DMS114 treated with DMSO at 0.1 percent for 48 hours (cell line): Measurements from ENCODE around the gene PSMB11.

Experiments
- DNase-seq: peaks from one replicate; lab custom pipeline; 2025; ENCODE audit not compliant: unreplicated experiment; lab: John Stamatoyannopoulos, UW

The PSMB11 gene

DNA sequence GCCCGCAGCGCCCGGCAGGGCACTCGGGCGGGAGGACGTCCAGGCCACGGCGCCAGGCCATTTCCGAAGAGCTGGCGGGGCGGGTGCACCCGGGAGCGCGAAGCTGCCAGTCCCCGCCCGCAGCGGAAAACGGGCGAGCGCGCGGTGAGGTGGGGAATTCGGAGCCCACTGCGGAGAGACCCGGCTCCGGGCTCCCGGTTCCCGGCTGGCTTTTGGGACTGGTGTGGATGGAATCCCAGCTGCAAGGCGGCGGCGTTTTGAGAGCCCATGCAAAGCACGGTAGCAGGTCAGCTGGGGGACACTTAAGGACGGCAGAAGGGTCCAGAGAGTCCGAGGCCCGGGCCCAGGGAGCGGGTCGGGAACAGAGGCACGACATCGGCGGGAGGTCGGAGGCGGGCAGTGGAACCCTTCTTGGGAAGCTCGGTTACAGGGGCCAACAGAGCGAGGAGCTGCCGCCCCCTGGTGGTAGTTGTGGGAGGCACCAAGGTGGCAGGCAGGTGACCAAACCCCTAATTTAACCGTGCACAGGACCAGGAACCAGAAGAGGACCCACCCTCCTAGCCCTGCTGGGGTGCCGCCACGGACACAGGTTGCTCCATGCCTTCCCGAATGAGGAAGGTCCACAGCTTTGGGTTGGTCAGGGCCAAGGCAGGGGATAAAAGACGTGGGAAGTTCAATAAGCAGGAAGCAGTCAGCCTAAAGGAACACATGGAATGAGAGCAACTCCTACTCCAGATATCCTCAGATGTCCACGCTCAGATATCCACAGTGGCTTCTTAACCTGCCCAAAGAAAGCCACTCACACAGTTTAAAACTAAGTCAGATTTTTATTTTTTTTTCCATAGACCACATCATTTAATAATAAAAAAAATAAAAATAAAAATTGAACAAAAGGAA lies 16.0 kb downstream of the PSMB11 start:
- no peak for DNase-seq

DNA sequence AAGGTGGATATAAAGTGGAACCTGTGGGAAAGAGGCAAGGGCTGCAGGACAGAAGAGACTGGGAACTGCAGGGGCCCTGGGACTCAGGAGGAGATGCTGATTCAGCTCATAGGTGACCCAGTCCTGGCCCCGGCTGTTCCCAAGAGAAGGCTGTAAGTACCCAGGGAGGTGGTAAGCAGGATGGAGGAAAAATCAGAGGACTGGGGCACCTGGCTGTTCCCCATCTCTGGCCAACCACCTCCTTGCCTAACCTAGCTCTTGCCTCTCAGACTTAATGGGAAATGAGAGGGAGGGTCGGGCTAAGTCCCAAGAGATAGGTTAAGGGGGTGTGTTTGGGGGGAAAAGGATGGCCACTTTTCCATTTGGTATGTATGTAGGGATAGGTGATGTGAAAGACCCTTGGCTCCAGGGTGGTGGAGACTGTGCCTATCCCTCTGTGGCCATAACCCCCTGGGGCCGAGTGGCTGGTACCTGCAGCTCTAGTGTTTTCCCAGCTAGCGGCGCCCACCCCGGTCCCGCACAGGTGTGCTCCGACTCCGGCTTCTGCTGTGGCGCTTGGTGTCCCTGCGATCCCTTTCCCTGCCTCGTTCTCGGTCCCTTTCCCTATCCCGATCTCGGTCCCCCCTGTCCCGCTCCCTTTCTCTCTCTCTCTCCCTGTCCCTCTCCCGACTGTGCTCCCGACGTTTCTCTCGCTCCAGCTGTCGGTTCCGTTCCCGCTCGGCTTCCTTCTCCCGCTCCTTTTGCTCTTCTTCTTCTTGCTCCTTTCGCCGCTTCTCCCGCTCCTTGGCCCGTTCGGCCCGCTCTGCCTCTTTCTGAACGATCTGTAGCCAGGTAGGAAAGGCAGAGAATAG lies 16.9 kb downstream of the PSMB11 start:
- DNase-seq = no peak

DNA sequence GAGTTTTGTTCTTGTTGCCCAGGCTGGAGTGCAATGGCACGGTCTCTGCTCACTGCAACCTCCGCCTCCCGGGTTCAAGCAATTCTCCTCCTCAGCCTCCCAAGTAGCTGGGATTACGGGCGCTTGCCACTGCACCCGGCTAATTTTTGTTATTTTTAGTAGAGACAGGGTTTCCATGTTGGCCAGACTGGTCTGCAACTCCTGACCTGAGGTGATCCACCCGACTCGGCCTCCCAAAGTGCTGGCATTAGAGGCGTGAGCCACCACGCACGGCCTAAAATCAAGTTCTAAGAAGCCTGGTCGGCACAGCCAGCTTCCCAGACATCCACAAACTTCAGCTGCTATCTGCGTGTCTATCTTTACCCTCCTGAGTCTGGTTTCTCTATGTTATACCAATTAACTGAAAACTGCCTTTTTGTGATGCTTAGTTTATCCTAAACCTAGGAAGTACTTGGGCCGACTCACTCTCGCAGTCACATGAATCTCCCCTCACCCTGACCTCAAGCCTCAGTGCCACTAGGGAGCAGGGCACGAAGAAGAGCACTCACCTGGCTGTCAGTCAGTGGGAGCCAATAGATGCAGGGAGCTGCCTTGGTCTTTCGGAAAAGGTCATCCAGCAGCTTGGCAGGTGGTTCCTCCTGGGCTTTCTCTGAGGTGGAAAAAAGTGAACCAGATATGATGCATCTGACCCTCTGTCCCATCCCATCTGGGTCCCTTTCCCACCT lies 18.7 kb downstream of the PSMB11 start:
- no peak for DNase-seq

DNA sequence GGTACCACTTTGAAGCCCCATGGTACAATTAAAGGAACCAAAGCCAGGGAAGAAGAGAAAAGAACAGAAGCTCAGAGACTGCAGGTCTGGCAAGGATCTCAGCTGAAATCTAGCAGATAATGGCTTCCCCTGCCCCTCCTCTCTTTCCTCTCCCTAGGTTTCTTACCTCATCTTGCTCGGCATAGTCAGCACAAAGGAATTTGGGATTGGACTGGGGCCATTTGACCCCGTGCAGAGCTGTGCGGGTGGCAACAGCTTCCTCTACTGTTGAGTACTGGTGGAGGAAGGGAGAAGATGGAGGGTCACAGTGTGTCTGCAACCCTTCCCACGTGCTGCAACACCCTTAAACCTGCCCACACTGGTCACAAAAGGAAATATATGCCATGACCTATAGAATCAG lies 20.0 kb downstream of the PSMB11 start:
- DNase-seq = no peak

DNA sequence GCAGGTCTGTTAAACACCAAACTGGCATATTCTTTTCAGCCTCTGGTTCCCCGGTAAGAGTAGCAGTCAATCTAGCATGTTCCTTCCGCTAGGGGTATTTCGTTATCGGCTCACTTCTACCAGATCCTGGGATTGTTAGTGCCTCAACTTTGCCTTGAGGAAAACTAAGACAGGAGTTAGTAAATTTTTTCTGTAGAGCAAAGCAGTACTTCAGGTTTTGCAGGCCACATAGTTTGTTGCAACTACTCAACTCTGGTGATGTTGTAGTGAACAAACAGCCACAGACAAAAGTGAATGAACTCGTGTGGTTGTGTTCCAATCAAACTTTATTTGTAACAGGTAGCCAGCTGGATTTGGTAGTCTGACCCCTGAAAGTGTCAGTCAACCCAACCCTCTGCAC lies 21.6 kb downstream of the PSMB11 start:
- no peak for DNase-seq

DNA sequence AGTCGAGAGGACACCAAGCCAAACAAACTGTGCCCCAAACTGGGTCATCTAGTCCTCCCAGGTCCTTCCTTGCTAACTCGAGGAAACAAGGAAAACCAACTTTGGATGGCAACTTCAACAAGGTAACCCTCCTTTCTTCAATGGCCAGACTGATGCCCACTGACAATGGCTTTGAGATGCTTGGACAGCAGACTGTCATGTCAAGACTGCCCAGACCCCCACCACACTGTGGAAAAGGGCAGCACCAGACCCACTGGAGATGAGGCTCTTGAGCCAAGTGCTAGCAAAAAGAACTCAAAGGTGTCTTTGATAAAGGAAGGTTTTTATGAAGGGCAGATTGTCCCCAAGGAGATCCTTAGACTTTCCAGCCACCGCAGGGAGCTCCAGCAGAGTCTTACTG lies 24.4 kb downstream of the PSMB11 start:
- no peak for DNase-seq

DNA sequence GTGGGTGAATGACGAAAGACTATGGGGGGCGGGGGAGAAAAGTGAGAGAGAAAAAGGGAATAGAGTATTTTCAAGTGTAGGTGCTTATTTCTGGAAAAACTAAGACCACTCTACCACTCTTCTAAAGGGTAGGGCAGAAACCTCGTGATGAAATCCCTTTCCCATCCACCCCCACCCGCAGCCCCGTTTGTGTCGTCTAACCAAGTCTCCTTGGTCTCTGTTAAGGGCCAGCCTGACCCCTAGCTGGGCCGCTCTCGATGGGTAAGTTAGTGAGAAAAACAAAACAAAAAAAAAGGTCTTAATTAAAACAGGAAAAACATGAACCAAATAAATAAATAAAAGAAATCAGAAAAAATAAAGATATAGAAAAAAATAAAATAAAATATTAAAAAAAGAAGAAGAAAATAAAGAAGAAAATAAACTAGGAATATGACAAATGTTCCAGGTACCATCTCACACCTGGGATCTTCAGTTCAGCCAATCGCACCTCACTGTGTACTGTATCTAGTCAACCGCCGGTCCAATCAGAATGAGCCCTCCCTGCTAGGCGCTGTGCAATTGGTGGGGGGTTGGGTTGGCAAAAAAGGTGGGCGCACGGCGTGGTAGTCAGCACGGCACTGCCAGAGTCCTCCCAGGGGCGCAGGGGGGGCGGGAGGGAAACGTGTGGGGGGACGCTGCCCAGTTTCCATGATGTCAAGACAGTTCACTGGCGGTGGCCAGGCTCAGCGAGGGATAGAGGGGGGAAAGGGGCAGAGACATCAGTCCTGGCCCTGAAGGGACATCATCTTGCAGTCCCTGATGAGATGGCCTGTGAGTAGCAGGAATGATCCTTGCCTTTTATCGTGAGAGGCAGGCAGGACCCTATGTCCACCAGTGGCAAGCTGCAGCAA lies 25.1 kb downstream of the PSMB11 start:
- no peak for DNase-seq

DNA sequence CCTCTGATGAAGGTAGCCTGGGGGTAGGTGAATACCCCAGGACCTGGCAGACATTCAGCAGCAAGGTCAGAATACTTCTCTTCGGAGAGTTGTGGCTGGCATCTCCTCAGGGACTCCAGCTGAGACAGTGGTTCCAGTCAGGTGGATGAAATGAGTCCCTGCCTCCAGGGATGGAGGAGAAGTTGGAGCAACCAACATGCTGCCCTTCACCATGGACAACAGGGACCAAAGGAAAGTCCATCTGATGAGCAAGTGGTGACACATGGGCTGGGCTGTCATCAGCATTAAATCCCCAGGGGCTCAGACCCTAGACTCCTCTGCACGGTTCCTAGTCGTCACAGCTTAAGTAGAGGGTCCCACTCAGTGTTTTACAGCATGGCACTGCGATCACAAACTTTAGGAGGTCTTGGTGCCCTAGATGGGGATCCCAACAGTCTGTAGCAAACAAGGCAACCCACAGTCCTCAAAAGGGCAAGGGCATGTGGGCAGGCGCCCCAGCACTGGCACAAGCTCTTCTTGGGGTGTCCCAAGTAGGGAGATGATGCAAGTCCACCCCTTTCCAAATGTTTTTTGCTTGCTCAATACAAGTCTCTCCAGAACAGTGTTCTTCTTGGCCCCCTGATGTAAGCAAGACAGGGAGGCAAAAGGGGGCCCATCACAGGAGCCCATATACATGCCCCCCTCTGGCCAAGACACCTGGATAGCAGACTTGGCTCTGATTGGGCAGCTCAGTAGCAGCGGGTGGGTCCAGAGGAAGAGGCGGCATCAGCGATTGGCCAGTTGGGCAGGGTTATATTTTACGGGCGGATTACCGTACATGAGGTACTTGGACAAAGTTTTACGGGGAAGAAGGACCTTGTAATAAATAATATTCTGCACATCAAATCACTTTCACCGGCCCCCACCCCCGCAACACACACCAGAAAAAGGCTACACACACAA lies 26.1 kb downstream of the PSMB11 start:
- DNase-seq = no peak

DNA sequence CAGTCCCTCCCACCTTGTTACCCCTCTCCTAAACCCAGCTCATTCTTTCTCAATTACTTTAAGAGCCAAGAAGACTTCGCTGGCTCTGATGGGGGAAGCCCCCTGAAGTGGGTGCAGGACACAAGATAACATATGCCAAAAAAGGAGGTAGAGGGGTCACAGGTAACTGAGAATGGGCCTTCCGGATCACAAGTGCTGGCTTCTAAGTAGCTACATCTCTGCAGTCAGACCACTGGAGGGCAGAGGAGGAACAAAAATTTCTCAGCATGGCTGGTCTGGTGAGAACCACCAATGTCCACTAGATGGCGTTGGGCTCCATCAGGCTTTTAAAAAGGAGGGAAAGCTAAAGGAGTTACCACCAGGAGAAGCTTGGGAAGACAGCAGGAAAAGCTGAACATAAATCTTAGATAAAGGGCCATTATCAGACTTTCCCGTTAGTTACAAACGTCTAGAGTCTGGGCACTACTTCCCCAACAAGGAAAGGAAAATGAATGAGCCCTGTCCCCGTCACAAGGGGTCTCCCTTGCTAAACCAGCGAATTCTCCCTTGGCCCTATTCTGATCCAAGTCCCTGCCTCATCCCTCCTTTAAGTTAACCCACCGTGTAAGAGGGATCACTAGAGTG lies 26.9 kb downstream of the PSMB11 start:
- DNase-seq = no peak

DNA sequence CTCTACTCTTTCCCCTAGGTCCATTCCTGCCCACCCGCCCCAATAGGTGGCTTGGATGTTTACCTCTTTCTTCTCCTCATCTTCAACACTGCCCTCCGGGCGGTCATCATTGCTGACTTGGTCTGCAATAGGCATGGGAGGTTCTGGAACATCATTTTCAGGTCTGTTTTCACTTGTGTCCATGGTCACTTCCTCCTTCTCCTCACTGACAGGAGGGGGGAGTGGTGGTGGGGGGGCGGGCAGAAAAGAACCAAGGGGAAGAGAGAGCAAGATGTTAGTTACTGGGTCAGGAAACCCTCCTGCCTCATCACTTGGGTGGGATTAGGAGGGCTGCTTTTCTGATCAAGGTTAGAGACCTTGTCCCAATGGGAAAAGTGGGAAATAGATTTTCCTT lies 27.4 kb downstream of the PSMB11 start:
- no peak for DNase-seq

DNA sequence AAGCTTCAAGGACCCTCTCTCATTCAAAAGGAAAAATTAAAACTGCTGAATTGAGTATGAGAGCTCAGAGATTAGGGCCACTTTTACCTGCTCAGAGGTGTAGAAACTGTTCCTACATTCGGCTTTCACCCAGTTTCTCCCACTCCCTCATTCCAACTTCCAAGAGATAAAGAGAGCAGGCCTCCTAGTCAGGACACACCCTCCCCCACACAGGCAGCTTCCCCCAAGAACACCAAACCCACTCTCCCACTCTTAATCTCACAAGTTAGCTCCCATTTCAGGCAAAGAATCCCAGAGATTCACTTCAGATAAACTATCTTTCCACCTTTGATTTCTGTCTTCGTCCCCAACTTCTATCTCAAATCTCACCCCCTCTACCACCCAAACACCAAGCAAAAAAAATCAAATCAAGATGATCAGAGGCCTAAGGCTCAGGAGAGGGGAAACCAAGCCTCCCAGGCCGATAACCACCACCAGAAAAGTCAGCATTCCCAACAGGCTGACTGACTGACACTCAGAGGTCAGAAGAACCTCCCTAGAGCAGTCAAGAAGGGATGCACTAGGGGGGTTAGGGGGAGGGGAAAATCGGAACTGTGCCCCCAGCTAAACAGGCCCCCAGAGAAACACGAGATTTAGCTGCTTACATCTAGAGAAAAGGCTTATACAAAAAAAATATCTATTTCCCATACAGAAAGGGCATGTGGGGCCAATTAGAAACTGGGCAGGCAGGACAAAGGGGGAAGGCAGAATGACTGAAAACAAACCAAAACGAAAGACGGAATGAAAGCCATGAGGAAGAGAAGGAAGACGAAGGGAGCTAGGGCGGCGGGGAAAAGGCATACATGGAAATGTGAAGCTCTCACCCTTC lies 28.5 kb downstream of the PSMB11 start:
- DNase-seq = no peak

DNA sequence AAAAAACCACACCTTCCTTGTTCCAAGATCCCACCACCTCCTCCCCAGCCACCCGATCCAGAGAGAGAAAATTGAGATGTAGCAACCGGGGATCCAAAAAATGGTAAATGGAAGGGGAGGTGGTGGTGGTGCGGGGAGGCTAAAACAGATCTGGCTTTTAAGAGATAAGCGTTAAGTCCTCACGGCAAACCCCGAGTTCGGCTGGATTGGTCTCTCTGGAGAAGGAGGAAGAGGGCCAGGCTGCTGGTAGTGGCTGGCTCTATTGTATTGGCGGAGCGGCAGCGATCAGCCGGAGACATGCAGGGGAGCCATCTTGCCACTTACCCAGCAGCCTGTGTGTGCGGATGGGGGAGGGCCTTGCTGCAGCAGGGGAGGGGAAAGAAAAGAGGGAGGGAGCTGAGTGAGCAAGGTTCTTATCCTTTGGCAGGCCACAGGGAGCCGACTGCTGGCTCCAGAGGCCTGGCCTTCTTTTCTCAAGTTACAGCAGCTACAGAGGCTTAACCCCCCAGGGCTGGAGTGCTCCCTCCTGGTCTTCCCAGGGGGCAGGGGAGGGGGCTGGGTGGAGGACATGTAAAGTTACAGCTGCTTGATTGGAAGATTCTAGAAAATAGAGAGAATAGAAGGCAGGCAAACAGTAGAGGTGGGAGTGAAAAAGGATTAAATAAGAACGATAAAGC lies 29.4 kb downstream of the PSMB11 start:
- no peak for DNase-seq

DNA sequence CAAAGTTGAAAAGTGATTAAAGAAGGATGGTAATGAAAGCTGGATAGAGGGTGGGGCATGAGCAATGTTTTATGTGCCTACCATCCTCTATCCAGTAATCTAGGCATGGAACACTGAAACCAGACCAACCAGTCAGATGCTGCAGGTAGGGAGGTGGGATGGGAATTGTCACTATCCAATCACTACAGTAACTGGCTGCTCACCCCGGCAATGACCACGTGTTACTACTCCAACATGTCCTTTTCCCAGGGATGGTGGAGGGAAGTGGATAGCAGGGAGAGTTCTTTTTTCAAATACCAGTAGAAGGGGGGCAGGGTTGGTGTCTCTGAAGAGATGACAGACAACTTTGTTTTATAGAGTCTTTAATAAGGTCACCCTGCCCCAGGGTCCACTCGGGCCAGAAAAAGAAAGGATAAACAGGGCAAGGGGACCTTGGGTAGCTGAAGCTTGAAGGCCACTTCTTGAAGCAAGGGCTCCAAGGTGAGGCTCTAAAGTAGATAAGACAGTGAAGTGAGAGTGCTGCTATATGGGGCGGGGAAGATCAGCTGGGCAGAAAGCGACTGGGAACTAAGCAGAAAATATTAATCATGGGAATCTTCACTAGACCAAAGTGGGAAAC lies 30.0 kb downstream of the PSMB11 start:
- no peak for DNase-seq

DNA sequence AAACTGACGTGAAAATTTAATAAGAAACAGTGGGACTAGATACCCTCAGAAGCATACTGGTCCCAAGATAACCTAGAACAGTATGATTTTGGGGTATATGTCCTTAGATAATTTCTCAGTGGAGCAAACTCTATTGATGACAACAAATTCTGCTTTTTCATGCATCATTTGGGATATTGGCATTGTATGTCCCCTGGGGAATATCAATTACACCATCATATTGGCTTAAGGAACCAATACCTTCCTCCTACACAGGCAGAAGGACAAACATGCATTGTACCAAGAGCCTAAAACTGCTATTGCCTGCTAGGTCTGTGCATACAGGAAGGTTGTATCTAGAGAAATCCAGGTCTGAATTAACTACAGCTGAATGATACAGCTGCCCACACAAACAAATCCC lies 32.9 kb downstream of the PSMB11 start:
- DNase-seq = no peak

DNA sequence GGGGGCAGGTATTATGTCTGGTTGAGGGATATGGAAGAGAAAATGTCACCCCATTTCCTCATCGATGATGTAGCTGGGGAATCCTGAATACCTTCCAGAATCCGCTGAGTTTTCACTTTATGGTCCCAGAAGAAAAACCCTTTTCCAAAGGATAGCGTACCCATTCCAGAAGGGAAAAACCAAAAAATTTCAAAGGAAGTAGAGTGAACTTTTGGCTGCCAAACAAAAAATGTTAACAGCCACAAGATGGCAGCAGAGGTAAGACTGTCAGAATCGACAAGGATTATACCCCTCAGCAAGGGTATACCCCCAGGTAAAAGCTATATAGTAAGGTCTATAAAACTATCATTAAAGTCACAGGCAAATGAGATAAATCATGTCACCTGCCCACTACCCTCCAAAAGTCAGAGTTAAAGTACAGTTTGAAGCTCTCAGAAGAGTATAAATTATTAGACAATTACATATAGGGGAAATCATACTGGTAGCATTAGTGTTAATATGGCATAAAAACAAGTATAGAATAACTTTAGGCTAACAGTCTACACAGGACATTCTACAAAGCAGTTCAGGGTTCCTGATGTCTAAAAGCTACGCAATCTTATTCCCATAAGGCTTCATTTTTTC lies 34.9 kb downstream of the PSMB11 start:
- no peak for DNase-seq

DNA sequence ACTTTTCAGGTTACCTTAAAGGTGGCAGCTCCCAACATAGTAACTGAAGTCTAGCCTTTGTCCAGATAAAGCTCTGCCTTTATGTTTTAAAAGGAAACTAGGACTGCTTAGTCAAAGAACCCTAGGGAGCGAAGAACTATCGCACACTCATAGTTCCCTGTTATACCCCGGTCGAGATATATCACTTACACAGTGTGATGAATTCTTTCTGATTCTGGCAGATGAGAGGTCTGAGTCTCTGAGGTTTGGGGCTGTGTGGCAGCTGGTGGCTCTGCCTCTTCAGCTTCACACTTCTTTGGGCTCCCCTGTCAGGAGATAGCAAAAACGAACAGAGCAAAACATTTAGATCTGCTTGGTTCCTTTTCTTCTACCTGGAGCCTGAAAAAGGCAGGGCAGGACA lies 36.0 kb downstream of the PSMB11 start:
- no peak for DNase-seq

DNA sequence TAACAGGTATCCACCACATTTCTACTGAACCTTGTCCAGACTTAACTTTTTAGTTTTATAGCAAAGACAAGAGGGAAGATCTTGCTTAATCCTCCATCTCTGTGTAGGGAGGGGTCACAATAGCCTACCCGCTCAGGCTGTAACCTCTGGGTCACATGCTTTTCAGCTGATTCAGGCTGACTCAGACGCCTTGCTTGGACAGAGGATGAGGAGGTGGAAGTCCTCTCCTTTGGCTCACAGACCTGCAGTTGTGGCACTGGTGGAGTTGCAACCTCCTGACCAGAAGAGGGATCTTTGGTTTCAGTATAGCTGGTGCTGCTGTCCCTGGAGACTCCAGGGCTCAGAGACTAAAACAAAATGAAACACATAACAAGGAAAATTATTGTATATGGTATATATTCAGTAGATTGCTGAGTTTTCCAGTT lies 36.7 kb downstream of the PSMB11 start:
- DNase-seq = no peak
